ENCODE results near the gene RGS12.

The RGS12 gene

GRCh38 chr4:3261411-3262207, 31.2 kb upstream of the RGS12 start:
- Histone ChIP-seq H3K4me3 (ENCODE audit: low read length) (no peak overlapping the region), H3K4me2 (ENCODE audit: low read length) (no peak overlapping the region), H3K27ac (ENCODE audit: low read depth, low read length) (no peak overlapping the region), H3F3A (ENCODE audit: control insufficient read depth, insufficient read depth) (no peaks in the 10 kb centered on the region), H4K20me1 (ENCODE audit: control insufficient read depth, insufficient read depth, low read depth, low read length) (no peaks in the 10 kb centered on the region), H3K9me3 (ENCODE audit: control insufficient read depth, insufficient read depth, low read length) (no peaks in the 10 kb centered on the region), H3K4me1 (ENCODE audit: control insufficient read depth, low read length) (peaks cover 18% of the 10 kb centered on the region), H3K36me3 (ENCODE audit: control insufficient read depth, low read length) (no peaks in the 10 kb centered on the region), H3K9me2 (replicated peaks; ENCODE audit: control insufficient read depth, low read length) (no peaks in the 10 kb centered on the region), H3K27me3 (ENCODE audit: control insufficient read depth, low read length) (peaks cover 12% of the 10 kb centered on the region; the same call in 1 of the 2 replicates), H3K79me2 (ENCODE audit: control insufficient read depth, low read length) (no peaks in the 10 kb centered on the region)
- TF ChIP-seq EZH2phosphoT487 (IDR thresholded peaks at IDR 0.05; ENCODE audit: borderline replicate concordance, low read length) = no peak
- TF ChIP-seq, protein P1, sequence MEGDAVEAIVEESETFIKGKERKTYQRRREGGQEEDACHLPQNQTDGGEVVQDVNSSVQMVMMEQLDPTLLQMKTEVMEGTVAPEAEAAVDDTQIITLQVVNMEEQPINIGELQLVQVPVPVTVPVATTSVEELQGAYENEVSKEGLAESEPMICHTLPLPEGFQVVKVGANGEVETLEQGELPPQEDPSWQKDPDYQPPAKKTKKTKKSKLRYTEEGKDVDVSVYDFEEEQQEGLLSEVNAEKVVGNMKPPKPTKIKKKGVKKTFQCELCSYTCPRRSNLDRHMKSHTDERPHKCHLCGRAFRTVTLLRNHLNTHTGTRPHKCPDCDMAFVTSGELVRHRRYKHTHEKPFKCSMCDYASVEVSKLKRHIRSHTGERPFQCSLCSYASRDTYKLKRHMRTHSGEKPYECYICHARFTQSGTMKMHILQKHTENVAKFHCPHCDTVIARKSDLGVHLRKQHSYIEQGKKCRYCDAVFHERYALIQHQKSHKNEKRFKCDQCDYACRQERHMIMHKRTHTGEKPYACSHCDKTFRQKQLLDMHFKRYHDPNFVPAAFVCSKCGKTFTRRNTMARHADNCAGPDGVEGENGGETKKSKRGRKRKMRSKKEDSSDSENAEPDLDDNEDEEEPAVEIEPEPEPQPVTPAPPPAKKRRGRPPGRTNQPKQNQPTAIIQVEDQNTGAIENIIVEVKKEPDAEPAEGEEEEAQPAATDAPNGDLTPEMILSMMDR (IDR thresholded peaks at IDR 0.05; ENCODE audit: low read depth, low read length, poor library complexity, severe bottlenecking) = no peak

- H3K27ac ChIP-seq (ENCODE audit: low read depth, low read length) = no peak overlapping the region
- no peaks in the 10 kb centered on the region for H3K36me3 ChIP-seq (ENCODE audit: control insufficient read depth, low read length)
- H3K4me3 ChIP-seq (ENCODE audit: low read length) = no peak overlapping the region
- H3K4me1 ChIP-seq (ENCODE audit: control insufficient read depth, low read length) = peaks cover 10% of the 10 kb centered on the region
- no peak overlapping the region for H3K4me2 ChIP-seq (ENCODE audit: low read length)
- H3K9me3 ChIP-seq (ENCODE audit: control insufficient read depth, insufficient read depth, low read length) = no peaks in the 10 kb centered on the region
- no peaks in the 10 kb centered on the region for H3F3A ChIP-seq (ENCODE audit: control insufficient read depth, insufficient read depth)
- H4K20me1 ChIP-seq (ENCODE audit: control insufficient read depth, insufficient read depth, low read depth, low read length) = no peaks in the 10 kb centered on the region
- no peaks in the 10 kb centered on the region for H3K9me2 ChIP-seq (replicated peaks; ENCODE audit: control insufficient read depth, low read length)
- no peak for TF ChIP-seq EZH2phosphoT487 (IDR thresholded peaks at IDR 0.05; ENCODE audit: borderline replicate concordance, low read length)
- TF ChIP-seq, protein P1 (IDR thresholded peaks at IDR 0.05; ENCODE audit: low read depth, low read length, poor library complexity, severe bottlenecking) = no peak
- H3K27me3 ChIP-seq (ENCODE audit: control insufficient read depth, low read length) = peaks cover 9% of the 10 kb centered on the region; the same call in 1 of the 2 replicates
- H3K79me2 ChIP-seq (ENCODE audit: control insufficient read depth, low read length) = no peaks in the 10 kb centered on the region
These were observed 30.4 kb upstream of the RGS12 start for GRCh38 chr4:3262208-3263052.

DNA sequence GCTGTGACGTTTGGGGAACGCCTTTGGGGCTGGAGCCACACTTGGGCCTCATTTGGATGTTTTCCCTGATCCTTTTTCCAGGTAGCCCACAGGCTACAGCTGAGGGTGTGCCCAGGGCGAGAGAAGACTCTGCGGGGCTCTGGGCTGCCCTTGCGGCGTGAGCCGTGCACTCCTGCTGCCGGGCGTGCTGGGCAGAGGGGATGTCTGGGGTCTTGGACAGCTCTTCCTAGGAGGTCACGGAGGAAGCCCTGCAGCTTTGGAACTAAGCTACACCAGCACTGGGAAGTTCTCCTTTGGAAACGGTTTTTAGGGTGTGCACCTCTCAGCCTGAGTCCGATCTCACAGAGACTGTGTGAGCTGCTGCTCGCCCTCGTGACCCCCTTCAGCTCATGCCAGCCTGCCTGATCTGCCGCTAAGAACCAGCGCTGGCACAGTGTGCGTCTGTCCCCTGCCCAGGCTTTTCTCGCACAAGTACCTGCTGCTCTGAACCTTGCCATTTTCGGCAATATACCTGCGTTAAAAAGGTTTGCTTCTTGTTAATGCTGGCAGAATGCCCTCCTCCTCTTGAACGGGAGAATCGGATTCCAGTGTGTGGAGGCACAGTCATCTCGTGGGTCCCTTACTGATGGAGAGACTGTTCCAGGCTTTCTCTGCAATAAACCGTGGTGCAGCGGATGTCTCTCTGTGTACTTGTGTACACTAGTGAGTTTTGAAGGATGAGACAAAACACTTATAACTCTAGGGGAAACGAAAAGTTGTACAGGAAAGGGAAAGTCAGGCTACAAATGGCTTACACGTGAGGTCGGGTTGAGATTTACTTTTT, 29.6 kb upstream of the RGS12 start:
- peaks cover 2% of the 10 kb centered on the region; the same call in 1 of the 2 replicates for H3K27me3 ChIP-seq (ENCODE audit: control insufficient read depth, low read length)
- H3K4me1 ChIP-seq (ENCODE audit: control insufficient read depth, low read length) = peaks cover 2% of the 10 kb centered on the region
- H3K9me2 ChIP-seq (replicated peaks; ENCODE audit: control insufficient read depth, low read length) = no peaks in the 10 kb centered on the region
- H3K79me2 ChIP-seq (ENCODE audit: control insufficient read depth, low read length) = no peaks in the 10 kb centered on the region
- H3K4me2 ChIP-seq (ENCODE audit: low read length) = no peak overlapping the region
- H3F3A ChIP-seq (ENCODE audit: control insufficient read depth, insufficient read depth) = no peaks in the 10 kb centered on the region
- H3K4me3 ChIP-seq (ENCODE audit: low read length) = no peak overlapping the region
- no peaks in the 10 kb centered on the region for H3K9me3 ChIP-seq (ENCODE audit: control insufficient read depth, insufficient read depth, low read length)
- H3K36me3 ChIP-seq (ENCODE audit: control insufficient read depth, low read length) = no peaks in the 10 kb centered on the region
- no peaks in the 10 kb centered on the region for H4K20me1 ChIP-seq (ENCODE audit: control insufficient read depth, insufficient read depth, low read depth, low read length)
- H3K27ac ChIP-seq (ENCODE audit: low read depth, low read length) = no peak overlapping the region
- TF ChIP-seq EZH2phosphoT487 (IDR thresholded peaks at IDR 0.05; ENCODE audit: borderline replicate concordance, low read length) = no peak
- TF ChIP-seq, protein P1 (IDR thresholded peaks at IDR 0.05; ENCODE audit: low read depth, low read length, poor library complexity, severe bottlenecking) = no peak
